Osteocyte (in vitro differentiated cells): ENCODE results near the gene ATP2A2. TPM values are rescaled to one million over a fixed set of nuclear protein-coding genes. Genes with fewer than 3 reads are reported as not detected.

Experiments
- DNase-seq: peaks from one replicate; pipeline ENCODE4 v3.0.0; 2021; ENCODE audit warnings: mixed read lengths; ENCODE audit not compliant: unreplicated experiment; ENCODE audit errors: extremely low spot score
- H3K27ac Mint-ChIP-seq: one replicate; pipeline ENCODE4 v1.8.0; 2021; ENCODE audit warnings: mild to moderate bottlenecking, mixed read lengths; ENCODE audit not compliant: unreplicated experiment
- H3K27me3 Mint-ChIP-seq: one replicate; pipeline ENCODE4 v1.8.0; 2021; ENCODE audit warnings: mixed read lengths; ENCODE audit not compliant: unreplicated experiment
- H3K36me3 Mint-ChIP-seq: one replicate; pipeline ENCODE4 v1.8.0; 2021; ENCODE audit warnings: mixed read lengths; ENCODE audit not compliant: unreplicated experiment
- H3K4me1 Mint-ChIP-seq: one replicate; pipeline ENCODE4 v1.8.0; 2021; ENCODE audit warnings: mixed read lengths; ENCODE audit not compliant: unreplicated experiment
- H3K4me3 Mint-ChIP-seq: one replicate; pipeline ENCODE4 v1.8.0; 2021; ENCODE audit warnings: mild to moderate bottlenecking, moderate library complexity, mixed read lengths; ENCODE audit not compliant: unreplicated experiment
- H3K9me3 Mint-ChIP-seq: one replicate; pipeline ENCODE4 v1.8.0; 2021; ENCODE audit warnings: mixed read lengths; ENCODE audit not compliant: unreplicated experiment
- total RNA-seq: library from RNA; stranded (reverse); gene quantifications from 2 replicates; pipeline ENCODE4 v1.2.1, GENCODE V29; 2021
- TF ChIP-seq, protein P1 (sequence below): fragments of 200-600 bp; sonication (generic); IDR thresholded peaks from 2 replicates; pipeline ENCODE4 v1.5.0; 2021; ENCODE audit warnings: antibody characterized with exemption, mild to moderate bottlenecking, moderate library complexity

Gene ATP2A2
- total RNA-seq, 1 donor from 2014 or later, result 183 TPM

DNA sequence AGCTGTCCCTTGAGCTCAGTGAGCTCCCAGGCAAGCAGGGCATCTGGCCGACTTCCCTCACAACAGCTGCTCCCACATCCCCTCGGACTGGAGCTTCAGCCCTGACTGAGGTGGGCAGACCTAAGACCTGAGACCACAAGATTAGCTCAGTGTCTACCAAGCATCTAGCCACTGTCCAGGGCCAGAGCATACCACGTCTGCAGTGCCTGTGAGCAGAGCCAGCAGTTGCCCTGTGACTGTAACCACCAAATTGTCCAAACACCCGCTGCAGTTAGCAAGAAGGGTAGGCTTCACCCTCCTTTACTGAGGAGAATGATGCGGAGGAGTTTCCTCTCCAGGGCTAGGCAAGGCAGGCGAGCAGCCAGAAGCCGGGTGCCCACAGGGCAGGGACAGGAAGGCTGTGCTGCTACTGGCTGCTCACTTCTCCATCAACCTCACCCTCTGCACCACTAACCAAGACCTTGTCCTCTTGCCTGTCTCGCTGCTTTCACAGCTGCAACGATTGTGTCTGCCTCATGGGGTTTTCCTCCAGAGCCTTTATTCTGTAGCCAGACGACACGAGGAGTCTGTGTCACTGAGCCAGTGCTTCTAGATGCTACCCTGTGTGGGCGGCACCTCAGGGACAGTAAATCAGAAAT lies 68.6 kb downstream of the ATP2A2 start:
- Mint-ChIP-seq H3K4me1 (peaks cover 3% of the 10 kb centered on the region), H3K9me3 (no peaks in the 10 kb centered on the region), H3K27ac (no peak overlapping the region), H3K36me3 (peaks cover 49% of the 10 kb centered on the region), H3K4me3 (no peak overlapping the region), H3K27me3 (no peaks in the 10 kb centered on the region)
- TF ChIP-seq, protein P1, sequence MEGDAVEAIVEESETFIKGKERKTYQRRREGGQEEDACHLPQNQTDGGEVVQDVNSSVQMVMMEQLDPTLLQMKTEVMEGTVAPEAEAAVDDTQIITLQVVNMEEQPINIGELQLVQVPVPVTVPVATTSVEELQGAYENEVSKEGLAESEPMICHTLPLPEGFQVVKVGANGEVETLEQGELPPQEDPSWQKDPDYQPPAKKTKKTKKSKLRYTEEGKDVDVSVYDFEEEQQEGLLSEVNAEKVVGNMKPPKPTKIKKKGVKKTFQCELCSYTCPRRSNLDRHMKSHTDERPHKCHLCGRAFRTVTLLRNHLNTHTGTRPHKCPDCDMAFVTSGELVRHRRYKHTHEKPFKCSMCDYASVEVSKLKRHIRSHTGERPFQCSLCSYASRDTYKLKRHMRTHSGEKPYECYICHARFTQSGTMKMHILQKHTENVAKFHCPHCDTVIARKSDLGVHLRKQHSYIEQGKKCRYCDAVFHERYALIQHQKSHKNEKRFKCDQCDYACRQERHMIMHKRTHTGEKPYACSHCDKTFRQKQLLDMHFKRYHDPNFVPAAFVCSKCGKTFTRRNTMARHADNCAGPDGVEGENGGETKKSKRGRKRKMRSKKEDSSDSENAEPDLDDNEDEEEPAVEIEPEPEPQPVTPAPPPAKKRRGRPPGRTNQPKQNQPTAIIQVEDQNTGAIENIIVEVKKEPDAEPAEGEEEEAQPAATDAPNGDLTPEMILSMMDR, result no peak
- no peak for DNase-seq

- no peak overlapping the region for H3K4me3 Mint-ChIP-seq
- peaks cover 3% of the 10 kb centered on the region for H3K4me1 Mint-ChIP-seq
- H3K27ac Mint-ChIP-seq, result no peak overlapping the region
- DNase-seq, result no peak
- TF ChIP-seq, protein P1, result no peak
- H3K9me3 Mint-ChIP-seq, result no peaks in the 10 kb centered on the region
- peaks cover 38% of the 10 kb centered on the region for H3K36me3 Mint-ChIP-seq
- H3K27me3 Mint-ChIP-seq, result no peaks in the 10 kb centered on the region
Observed at GRCh38 chr12:110351119-110351518, 70.1 kb downstream of the ATP2A2 start.

GRCh38 chr12:110352401-110352800 lies 71.4 kb downstream of the ATP2A2 start:
- Mint-ChIP-seq H3K9me3 (no peaks in the 10 kb centered on the region), H3K27me3 (no peaks in the 10 kb centered on the region), H3K36me3 (peaks cover 26% of the 10 kb centered on the region), H3K4me1 (peaks cover 3% of the 10 kb centered on the region), H3K27ac (no peak overlapping the region), H3K4me3 (no peak overlapping the region)
- no peak for DNase-seq
- TF ChIP-seq, protein P1, result no peak

- Mint-ChIP-seq H3K9me3 (no peaks in the 10 kb centered on the region), H3K27me3 (no peaks in the 10 kb centered on the region), H3K27ac (no peak overlapping the region), H3K4me1 (peaks cover 3% of the 10 kb centered on the region), H3K36me3 (peaks cover 21% of the 10 kb centered on the region), H3K4me3 (no peak overlapping the region)
- TF ChIP-seq, protein P1, result no peak
- DNase-seq, result no peak
Observed at GRCh38 chr12:110353211-110353965, 72.3 kb downstream of the ATP2A2 start.

DNA sequence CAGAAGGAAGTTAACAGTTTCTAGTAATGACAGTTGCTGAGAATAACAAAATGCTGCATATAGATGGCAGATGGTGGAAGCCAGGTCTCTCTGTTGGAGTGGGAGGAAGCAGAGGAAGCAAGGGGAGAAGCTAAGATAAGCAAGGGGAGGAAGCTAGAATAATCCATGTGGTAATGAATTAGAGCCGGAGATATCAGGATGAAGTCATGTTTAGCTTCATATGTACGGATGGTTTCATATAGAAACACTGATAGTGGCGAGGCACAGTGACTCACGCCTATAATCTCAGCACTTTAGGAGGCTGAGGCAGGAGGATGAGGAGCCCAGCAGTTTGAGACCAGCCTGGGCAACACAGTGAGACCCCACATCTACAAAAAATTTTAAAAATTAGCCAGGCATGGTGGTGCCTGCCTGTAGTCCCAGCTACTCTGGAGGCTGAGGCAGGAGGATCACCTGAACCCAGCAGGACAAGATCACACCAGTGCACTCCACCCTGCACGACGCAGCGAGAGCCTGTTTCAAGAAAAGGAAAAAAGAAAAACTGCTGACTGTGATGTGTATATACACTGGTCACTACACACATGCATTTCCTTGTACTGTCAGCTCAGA lies 73.2 kb downstream of the ATP2A2 start:
- Mint-ChIP-seq H3K27ac (no peak overlapping the region), H3K4me3 (no peak overlapping the region), H3K36me3 (peaks cover 19% of the 10 kb centered on the region), H3K9me3 (no peaks in the 10 kb centered on the region), H3K27me3 (no peaks in the 10 kb centered on the region), H3K4me1 (peaks cover 3% of the 10 kb centered on the region)
- DNase-seq, result no peak
- TF ChIP-seq, protein P1, result no peak
